GM21360 (cell line): ENCODE measurements around the gene VWA3A.
"Not testable (repeated sequence)": the region's sequence is repeated elsewhere in the genome, so short reads cannot be mapped to it uniquely, and the experiment has no call there.

Source experiments
- ATAC-seq: cut with Tn5 transposase; IDR thresholded peaks from one replicate; pipeline ENCODE4 v1.9.1; 2021; ENCODE audit warnings: mild to moderate bottlenecking, moderate library complexity; ENCODE audit not compliant: unreplicated experiment

VWA3A gene

GRCh38 chr16:22181843-22182242, 89.5 kb downstream of the VWA3A start:
- no peak for ATAC-seq

GRCh38 chr16:22183335-22183734, 91.0 kb downstream of the VWA3A start:
- ATAC-seq: no peak

DNA sequence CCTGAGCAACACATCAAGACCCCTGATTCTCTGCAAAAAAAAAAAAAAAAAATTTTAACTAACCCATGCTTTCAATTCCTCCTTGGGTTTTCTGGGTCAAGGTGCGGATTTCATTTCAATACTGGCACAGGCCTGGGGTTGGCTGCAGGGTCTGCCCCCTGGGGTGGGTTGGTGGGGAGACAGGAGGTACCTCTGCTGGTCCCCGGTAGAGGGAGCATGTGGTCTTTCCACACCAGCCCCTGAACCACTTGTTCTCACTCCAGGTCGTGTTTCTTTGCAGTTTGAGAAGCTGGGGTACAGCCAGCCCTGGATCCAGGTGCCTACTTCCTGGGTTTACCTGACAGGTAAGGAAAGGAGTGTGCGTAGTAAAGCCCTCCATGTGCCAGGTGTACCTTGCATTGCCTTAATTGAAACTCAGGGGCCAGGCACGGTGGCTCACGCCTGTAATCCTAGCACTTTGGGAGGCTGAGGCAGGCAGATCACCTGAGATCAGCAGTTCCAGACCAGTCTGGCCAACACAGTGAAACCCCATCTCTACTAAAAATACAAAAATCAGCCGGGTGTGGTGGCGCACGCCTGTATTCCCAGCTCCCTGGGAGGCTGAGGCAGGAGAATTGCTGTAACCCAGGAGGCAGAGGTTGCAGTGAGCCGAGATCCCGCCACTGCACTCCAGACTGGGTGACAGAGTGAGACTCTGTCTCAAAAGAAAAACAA, 91.7 kb downstream of the VWA3A start:
- ATAC-seq: no peak

GRCh38 chr16:22184615-22184968, 92.3 kb downstream of the VWA3A start:
- no peak for ATAC-seq

- no peak for ATAC-seq
Observed at GRCh38 chr16:22186517-22186916, 94.2 kb downstream of the VWA3A start.

GRCh38 chr16:22188267-22188594, 95.9 kb downstream of the VWA3A start:
- ATAC-seq: no peak

GRCh38 chr16:22188595-22189442, 96.5 kb downstream of the VWA3A start:
- no peak for ATAC-seq

GRCh38 chr16:22189473-22190080, 97.2 kb downstream of the VWA3A start:
- ATAC-seq: no peak

GRCh38 chr16:22190081-22190775, 97.9 kb downstream of the VWA3A start:
- ATAC-seq: peak; percentile 52

GRCh38 chr16:22190776-22191531, 98.6 kb downstream of the VWA3A start:
- peak; percentile 40 for ATAC-seq

DNA sequence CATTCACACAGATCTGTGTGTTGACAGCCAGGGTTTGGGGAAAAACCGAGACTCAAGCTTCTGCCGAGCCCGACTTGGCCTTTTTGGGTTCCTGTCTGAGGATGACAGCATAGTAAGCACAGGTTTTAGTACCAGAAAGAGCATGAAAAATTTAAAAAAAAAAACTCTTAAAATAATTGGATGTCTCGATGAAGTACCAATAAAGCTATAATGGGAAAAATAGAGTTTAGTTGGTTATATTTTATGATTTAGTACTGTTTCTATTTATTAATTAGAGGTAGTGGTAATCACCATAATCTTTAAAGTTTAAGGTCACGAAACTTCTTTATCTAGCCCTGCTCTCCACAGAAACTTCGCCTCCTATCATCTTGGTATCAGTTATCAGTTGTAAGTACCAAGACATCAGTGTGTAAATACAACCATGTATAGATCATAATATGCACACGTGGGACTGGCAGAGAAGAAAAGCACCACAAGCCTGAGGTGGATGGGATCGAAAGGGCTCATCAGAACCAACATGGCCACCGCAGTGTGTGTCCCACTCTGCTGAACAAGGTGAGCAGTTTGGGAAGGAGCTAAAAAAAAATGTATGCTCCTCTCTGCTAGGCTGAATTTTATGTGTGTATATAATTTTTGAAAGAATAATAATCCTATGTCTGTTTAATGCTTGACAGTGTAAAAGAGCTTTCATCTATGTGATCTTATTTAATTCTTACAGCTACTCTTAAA, 99.4 kb downstream of the VWA3A start:
- ATAC-seq: no peak

DNA sequence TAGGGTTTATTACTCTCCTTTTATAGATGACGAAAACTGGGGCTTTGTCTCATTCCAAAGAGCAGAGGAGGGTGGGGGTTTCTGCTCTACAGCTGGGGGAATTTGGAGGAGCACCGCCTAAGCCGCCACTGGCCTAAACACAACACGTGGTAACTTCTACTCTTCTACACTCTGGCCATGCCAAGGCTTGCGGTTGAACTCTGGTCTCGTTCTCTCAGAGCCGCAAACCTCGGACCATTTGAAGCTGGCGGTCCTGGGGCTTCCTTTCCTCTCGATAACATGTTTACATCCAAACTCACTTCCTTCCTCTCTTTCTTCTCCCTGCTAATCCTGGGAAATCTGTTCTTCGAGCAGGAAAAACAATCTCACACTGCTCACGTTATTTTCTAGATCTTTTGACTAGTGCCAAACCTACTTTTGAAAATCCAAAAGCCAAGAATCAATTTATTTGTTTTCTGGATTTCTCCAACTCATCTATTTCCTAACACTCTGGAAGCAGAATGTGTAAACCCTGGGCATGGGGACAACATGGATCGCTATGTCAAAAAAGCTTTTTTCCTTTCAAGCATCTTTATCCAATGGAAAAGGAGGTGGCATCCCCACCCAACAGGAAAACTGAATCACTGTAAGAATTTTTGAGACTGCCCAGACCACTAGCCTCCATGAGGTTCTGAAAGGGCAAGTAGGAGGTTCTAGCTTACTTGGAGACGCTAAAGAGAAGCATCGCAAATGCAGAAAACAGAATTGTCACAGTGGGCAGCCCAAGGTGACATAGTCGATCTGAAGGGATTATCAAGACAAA, 100.1 kb downstream of the VWA3A start:
- ATAC-seq: peak; percentile 21

DNA sequence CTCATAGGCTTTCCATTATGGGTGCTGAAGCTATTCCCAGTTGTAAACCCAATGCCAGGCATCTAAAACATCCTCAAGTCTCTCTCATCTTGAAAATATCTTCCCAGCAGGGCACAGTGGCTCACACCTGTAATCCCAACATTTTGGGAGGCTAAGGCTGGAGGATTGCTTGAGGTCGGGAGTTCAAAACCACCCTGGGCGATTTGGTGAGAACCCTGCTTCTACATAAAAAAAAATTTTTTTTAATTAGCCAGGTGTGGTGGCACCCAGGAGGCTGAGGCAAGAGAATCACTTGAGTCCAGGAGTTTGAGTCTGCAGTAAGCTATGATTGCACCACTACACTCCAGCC, 100.7 kb downstream of the VWA3A start:
- no peak for ATAC-seq

DNA sequence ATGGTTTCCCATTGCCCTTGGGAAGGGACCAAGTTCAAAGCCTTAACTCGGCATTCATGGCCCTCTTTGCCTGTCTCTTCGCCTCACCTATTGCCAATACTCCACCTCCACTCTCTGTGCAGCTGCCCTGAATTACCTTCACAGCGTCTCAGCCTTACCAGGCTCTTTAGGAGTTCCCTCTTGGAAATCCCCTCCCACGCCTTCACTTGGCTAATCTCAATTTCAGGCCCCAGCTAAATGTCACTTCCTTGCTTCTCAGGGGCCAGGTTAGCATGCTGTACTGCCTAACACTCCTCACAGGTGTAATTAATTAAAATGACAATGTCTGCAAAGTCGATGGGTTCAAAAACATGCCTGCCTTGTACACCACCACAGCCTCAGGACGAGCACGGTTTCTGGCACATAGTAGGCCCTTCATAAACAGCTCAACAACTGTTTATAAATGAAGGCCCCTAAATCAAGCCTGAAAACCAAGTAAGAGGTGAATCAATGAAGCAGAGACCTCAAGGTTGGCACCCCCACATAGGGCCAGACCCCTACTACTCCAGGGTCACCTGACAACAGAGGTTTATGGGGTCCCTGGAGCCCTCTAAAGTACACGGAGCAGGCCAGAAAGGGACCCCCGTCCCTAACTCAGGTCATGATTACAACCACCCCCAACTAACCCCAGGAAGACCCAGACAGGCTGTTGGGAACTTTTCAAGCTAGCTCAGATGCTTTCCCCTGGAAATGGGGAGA, 102.5 kb downstream of the VWA3A start:
- no peak for ATAC-seq

- no peak for ATAC-seq
Observed at GRCh38 chr16:22195445-22195694, 103.0 kb downstream of the VWA3A start.

DNA sequence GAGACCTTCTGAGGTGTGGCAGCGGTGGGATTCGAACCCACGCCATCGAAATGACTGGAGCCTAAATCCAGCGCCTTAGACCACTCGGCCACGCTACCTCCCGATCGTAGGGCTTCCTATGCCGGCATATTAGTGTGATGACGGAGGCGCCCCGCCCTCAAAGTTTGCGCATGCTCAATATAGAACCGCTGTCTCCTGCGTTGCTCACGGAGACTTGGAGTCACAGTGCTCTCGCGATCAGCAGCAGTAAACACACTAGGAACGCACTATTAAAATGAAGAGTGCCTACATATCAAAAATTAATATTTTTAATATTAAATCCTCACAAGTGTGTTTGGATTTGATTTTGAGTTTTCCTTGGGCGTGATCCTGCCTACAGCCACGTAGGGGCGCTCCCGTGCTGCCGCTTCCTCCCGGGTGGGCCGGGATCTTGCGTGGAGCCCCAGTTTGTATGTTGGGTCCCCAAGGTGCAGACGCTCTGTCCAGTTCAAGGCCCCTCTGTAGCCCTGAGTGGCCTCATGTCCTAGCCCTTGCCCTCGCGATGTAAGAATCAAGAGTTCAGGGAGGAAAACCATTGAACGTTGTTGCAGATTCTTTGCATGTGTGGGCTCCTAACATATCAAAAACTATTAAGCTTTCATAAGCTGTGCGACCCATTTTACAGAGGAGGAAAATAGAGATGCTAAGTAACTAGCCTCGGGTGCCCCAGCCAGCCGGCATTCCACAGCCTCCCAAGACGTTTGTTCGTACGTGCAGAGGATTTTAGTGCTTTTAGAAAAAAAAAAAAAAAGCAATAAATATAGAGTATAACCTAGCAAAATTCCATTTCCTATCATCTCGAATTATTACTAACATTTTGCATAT, 103.6 kb downstream of the VWA3A start:
- ATAC-seq: peak; percentile 26

DNA sequence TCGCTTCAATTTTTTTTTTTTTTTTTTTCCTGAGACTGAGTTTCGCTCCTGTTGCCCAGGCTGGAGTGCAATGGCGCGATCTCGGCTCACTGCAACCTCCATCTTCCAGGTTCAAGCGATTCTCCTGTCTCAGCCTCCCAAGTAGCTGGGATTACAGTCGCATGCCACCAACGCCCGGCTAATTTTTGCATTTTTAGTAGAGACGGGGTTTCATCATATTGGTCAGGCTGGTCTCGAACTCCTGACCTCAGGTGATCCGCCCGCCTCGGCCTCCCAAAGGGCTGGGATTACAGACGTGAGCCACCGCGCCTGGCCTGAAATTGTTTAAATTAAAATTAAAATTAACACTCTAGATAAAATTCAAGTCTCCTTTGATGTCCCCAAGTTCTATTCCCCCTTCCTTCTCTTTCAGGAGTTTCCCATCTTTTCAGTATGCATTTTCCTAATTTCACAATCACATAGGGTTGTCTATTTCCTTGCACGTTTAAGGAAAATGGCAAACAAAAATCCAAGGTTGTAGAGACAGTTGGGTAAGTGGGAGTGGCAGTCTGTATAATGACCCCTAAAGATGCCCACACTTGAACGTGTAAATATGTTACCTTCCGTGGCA, 104.3 kb downstream of the VWA3A start:
- ATAC-seq: not testable (repeated sequence)
